Mucosa of descending colon (tissue), 3 donors: ENCODE measurements around the gene PEF1. TPM values are rescaled to one million over a fixed set of nuclear protein-coding genes. Genes with fewer than 3 reads are reported as not detected.

Source experiments
- ATAC-seq: fragments of 200-7000 bp; cut with Tn5 transposase; one replicate; pipeline ENCODE4 v1.9.1; 2020; ENCODE audit warnings: mild to moderate bottlenecking, moderate library complexity
- DNase-seq, 3 donors: peaks; one replicate each; pipeline ENCODE4 v3.0.0-alpha.2; 2020
- H3K36me3 ChIP-seq: fragments of 200-600 bp; one replicate; pipeline ENCODE4 v1.8.0; 2021; ENCODE audit warnings: low read depth, mild to moderate bottlenecking
- H3K4me1 ChIP-seq: fragments of 200-600 bp; one replicate; pipeline ENCODE4 v1.8.0; 2021; ENCODE audit warnings: low read depth, mild to moderate bottlenecking
- H3K4me3 ChIP-seq: fragments of 200-600 bp; one replicate; pipeline ENCODE4 v1.8.0; 2021; ENCODE audit warnings: mild to moderate bottlenecking
- H3K9me3 ChIP-seq: fragments of 200-600 bp; one replicate; pipeline ENCODE4 v1.8.0; 2021; ENCODE audit warnings: mild to moderate bottlenecking
- CTCF ChIP-seq: fragments of 200-600 bp; IDR thresholded peaks from one replicate; pipeline ENCODE4 v1.8.0; 2022; ENCODE audit warnings: antibody characterized with exemption, mild to moderate bottlenecking
- intact Hi-C, 2 donors: fragments of 100-400 bp; cut with DNase I in 1 of 2; cut with micrococcal nuclease in 1 of 2; formaldehyde crosslinking; loops; one replicate each; pipeline versions ENCODE4 v1.11.0 to v1.11.1; 2022; cut with DNase I, micrococcal nuclease
- total RNA-seq, 3 donors: library from RNA; stranded (reverse); fragmentation: NEBNext Ultra II Directional in 2 of 3; extraction: Animal tissue kit (Norgen Biotek cat#: 25700) in 2 of 3; gene quantifications; one replicate each; pipeline versions ENCODE4 v1.2.1 to v1.2.4, GENCODE V29; 2021 to 2023
- donor health status: DM: no; HTN: no; CAD: no; lungs with moderate emphysema.
- donor health status: DM: no; HTN: no; CAD: no.
- donor health status: DM: no; HTN: yes; CAD: no.

The PEF1 gene
- total RNA-seq, 3 donors from 2014 or later, result 47.5 to 54.5 (median 52.9) TPM

DNA sequence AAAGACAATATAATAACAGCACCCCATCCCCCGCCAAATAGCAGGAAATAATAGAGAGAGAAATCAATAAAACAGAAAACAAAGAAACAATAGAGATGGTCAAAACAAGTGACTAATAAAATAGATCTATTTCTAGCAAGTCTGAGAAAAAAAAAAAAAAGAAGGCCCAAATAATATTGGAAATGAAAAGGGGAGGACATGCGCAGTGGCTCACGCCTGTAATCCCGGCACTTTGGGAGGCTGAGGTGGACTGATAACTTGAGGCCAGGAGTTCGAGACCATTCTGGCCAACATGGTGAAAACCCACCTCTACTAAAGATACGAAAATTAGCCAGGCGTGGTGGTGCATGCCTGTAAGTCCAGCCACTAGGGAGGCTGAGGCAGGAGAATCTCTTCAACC lies 45.7 kb downstream of the PEF1 start:
- Histone ChIP-seq H3K9me3 (no peaks in the 10 kb centered on the region), H3K36me3 (no peaks in the 10 kb centered on the region), H3K4me1 (no peaks in the 10 kb centered on the region), H3K4me3 (no peak overlapping the region)
- TF ChIP-seq CTCF, result no peak
- intact Hi-C loops, result loop anchor here in 1 of 2 donors (5.0 kb wide), 1 partner anchor 37 kb away; no protein-coding TSS in a partner anchor
- DNase-seq (no peak), ATAC-seq (no peak)

DNA sequence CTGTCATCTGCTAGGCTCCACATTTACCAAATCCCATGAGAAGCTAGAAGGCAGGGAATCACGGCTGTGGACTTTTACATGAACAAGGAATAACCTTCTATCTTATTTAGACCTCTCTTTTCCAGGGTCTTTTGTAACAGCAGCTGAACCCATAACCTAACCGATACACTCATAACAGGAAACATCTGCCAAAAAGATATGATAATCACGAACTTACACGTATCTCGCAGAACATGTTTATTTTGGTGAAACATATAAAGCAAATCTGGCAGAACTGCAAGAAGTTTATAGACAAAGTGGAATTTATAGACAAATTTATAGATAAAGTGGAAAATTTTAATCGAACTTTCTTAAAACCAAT lies 48.0 kb downstream of the PEF1 start:
- no peak for DNase-seq
- H3K36me3 ChIP-seq, result no peaks in the 10 kb centered on the region
- intact Hi-C loops, result loop anchor here in 1 of 2 donors (5.0 kb wide), 1 partner anchor 34 kb away; no protein-coding TSS in a partner anchor

GRCh38 chr1:31595836-31596736 lies 48.6 kb downstream of the PEF1 start:
- Histone ChIP-seq H3K9me3 (no peaks in the 10 kb centered on the region), H3K4me1 (no peaks in the 10 kb centered on the region), H3K4me3 (no peak overlapping the region), H3K36me3 (no peaks in the 10 kb centered on the region)
- TF ChIP-seq CTCF, result no peak
- intact Hi-C loops, result loop anchor here in 1 of 2 donors (5.0 kb wide), 1 partner anchor 34 kb away; no protein-coding TSS in a partner anchor
- DNase-seq (no peak), ATAC-seq (no peak)

More for the DNA sequence above, 48.0 kb downstream of the PEF1 start:
- H3K9me3 ChIP-seq, result no peaks in the 10 kb centered on the region
- ATAC-seq, result no peak
- no peak for TF ChIP-seq CTCF
- H3K4me1 ChIP-seq, result no peaks in the 10 kb centered on the region
- no peak overlapping the region for H3K4me3 ChIP-seq

DNA sequence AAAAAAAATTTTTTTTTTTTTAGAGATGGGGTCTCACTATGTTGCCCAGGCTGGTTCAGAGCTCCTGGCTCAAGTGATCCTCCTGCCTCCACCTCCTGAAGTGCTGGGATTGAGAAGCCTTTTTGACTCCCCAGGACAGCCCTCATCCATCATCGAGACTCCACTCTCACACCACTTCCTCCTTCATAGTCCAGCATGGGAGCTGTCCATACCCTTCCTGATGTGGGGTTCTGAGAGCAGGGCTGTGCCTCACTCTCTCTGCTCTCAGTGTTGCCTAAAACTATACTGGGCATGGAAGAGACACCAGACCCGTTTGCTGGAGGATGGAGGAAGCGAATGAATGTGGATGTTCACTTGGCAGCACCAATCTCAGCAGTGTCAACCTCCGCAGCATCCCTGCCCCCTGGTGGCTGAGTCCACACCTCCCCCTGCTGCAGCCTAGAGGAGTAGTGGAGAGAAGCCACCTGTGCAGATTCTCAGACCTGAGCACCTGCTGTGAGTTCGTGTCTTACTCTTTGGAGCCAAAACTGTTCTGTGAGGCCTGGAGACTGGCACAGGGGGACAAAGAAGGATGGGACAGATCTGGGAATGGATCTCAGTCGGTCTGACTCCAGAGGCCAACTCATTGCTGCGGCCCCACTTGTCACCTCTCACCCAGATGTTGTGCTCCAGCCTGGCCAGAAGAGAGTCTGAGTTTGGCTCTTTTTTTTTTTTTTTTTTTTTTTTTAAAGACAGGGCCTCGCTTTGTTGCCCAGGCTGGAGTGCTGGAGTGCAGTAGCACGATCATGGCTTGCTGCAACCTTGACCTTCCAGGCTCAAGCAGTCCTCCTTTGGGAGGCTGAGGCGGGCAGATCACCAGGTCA lies 50.7 kb downstream of the PEF1 start:
- H3K4me3 ChIP-seq, result no peak overlapping the region
- DNase-seq, result peak; percentile 77 to 94 (median 93)
- H3K9me3 ChIP-seq, result no peaks in the 10 kb centered on the region
- peak; percentile 89 for ATAC-seq
- TF ChIP-seq CTCF, result peak; percentile 81
- H3K4me1 ChIP-seq, result peaks cover 7% of the 10 kb centered on the region
- H3K36me3 ChIP-seq, result no peaks in the 10 kb centered on the region
- intact Hi-C loops, result no loop called here

DNA sequence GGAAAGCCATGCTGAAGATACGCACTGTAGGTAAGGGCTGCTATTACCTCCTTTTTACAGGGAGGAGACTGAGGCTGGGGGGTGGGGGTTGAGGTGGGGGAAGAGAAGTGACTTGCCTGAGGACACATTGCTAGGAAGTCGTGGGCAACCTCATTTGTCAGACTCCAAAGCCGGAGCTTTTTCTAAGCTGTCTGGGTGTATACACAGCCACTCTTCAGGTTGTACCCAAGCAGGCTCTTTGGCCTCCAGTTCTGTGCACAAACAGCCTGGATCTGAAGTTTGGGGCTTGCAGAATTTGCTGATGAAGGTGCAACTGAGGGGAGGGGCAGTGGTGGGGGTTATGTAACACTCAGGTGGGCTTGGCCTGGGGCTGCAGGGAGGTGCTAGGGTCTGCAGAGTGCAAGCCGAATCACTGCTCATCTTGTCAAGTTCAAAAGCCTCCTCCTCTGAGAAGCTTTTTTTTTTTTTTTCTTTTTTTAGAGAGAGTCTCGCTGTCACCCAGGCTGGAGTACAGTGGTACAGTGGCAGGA lies 51.5 kb downstream of the PEF1 start:
- DNase-seq (no peak), ATAC-seq (no peak)
- Histone ChIP-seq H3K9me3 (no peaks in the 10 kb centered on the region), H3K36me3 (no peaks in the 10 kb centered on the region), H3K4me3 (no peak overlapping the region), H3K4me1 (peaks cover 12% of the 10 kb centered on the region)
- intact Hi-C loops, result no loop called here
- TF ChIP-seq CTCF, result no peak
